ENCODE results near the gene MAP4K2.

GRCh38 chr11:64786308-64786707 is 16.7 kb downstream of the MAP4K2 start:
- no peak for TF ChIP-seq CTCF (conservative IDR thresholded peaks at IDR 0.05; ENCODE audit: low read depth, low read length)
- no peak for TF ChIP-seq MXI1 (IDR thresholded peaks at IDR 0.05; ENCODE audit: borderline replicate concordance, low read depth, low read length)
- TF ChIP-seq RCOR1 (IDR thresholded peaks at IDR 0.05; ENCODE audit: insufficient replicate concordance, low read length): no peak
- no peak for TF ChIP-seq RAD21 (IDR thresholded peaks at IDR 0.05; ENCODE audit: low read length)
- TF ChIP-seq POLR2A (IDR thresholded peaks at IDR 0.05; ENCODE audit: low read depth, low read length): no peak
- TF ChIP-seq RFX5 (IDR thresholded peaks at IDR 0.05; ENCODE audit: low read depth, low read length): no peak

Data from IMR-90 (cell line).